Activated CD8-positive, alpha-beta T cell treated with anti-CD3 and anti-CD28 coated beads for 36 hours (primary cell): ENCODE data around the gene GLRX2. TPM values are rescaled to one million over a fixed set of nuclear protein-coding genes. Genes with fewer than 3 reads are reported as not detected.
A peak's percentile ranks its signal among the peaks of the same experiment; 100 is the strongest.

Experiments
- ATAC-seq: fragments of 200-7000 bp; cut with Tn5 transposase; one replicate; pipeline ENCODE4 v1.10.0; 2021; ENCODE audit warnings: mild to moderate bottlenecking, moderate library complexity
- CTCF ChIA-PET: fragments of 350-600 bp; sonication (Branson Sonifier 250); formaldehyde crosslinking; loops from one replicate; lab custom pipeline; 2021; ENCODE audit warnings: antibody characterized with exemption; lab: Charles Lee
- POLR2A ChIA-PET: fragments of 350-600 bp; sonication (Branson Sonifier 250); formaldehyde crosslinking; loops from one replicate; lab custom pipeline; 2021; ENCODE audit warnings: antibody characterized with exemption; lab: Charles Lee
- DNase-seq: peaks from one replicate; pipeline ENCODE4 v3.0.0-alpha.2; 2020
- H3K27ac Mint-ChIP-seq: one replicate; pipeline ENCODE4 v1.8.0; 2021; ENCODE audit warnings: mild to moderate bottlenecking, mixed read lengths
- H3K27me3 Mint-ChIP-seq: one replicate; pipeline ENCODE4 v1.8.0; 2021; ENCODE audit warnings: mixed read lengths
- H3K36me3 Mint-ChIP-seq: one replicate; pipeline ENCODE4 v1.8.0; 2021; ENCODE audit warnings: low read depth, mixed read lengths
- H3K4me1 Mint-ChIP-seq: one replicate; pipeline ENCODE4 v1.8.0; 2021; ENCODE audit warnings: low read depth, mixed read lengths
- H3K4me3 Mint-ChIP-seq: one replicate; pipeline ENCODE4 v1.8.0; 2021; ENCODE audit warnings: mild to moderate bottlenecking, moderate library complexity, mixed read lengths
- H3K9me3 Mint-ChIP-seq: one replicate; pipeline ENCODE4 v1.8.0; 2021; ENCODE audit warnings: mixed read lengths
- CTCF ChIP-seq: fragments of 200-600 bp; IDR thresholded peaks from one replicate; pipeline ENCODE4 v1.8.0; 2022; ENCODE audit warnings: antibody characterized with exemption, mild to moderate bottlenecking
- intact Hi-C: fragments of 100-400 bp; cut with micrococcal nuclease; formaldehyde crosslinking; loops from one replicate; pipeline ENCODE4 v1.10.0; 2022
- total RNA-seq, 2 experiments: library from RNA; stranded (reverse); gene quantifications; one replicate each; pipeline ENCODE4 v1.2.3, GENCODE V29; 2021

Gene GLRX2
- total RNA-seq, 2 experiments from 2014 or later = 24.3 to 29.5 TPM

GRCh38 chr1:193103759-193104501 lies 1.3 kb downstream of the GLRX2 start:
- H3K27ac Mint-ChIP-seq = peak overlapping the region; percentile 72

GRCh38 chr1:193102662-193103061 lies 2.6 kb downstream of the GLRX2 start:
- H3K36me3 Mint-ChIP-seq = peaks cover 16% of the 10 kb centered on the region
- H3K4me1 Mint-ChIP-seq = peaks cover 21% of the 10 kb centered on the region
- no peak overlapping the region for H3K27ac Mint-ChIP-seq
- ATAC-seq = no peak
- H3K9me3 Mint-ChIP-seq = no peaks in the 10 kb centered on the region
- CTCF ChIA-PET = interaction anchor here (0.7 to 1.7 kb wide), 2 partner anchors 18 to 297 kb away, joined by 3 to 4 read pairs; no protein-coding TSS in a partner anchor
- TF ChIP-seq CTCF = no peak
- intact Hi-C loops = no loop called here
- no peak overlapping the region for H3K4me3 Mint-ChIP-seq
- POLR2A ChIA-PET = no interaction called here
- no peaks in the 10 kb centered on the region for H3K27me3 Mint-ChIP-seq
- DNase-seq = no peak

More at GRCh38 chr1:193103759-193104501, 1.3 kb downstream of the GLRX2 start:
- DNase-seq (no peak), ATAC-seq (no peak)
- ChIA-PET CTCF (interaction anchor here (0.8 to 2.7 kb wide), 7 partner anchors 9 to 298 kb away, joined by 4 to 10 read pairs (median 4); partner anchors contain the start of genes CDC73, RO60 and UCHL5), POLR2A (interaction anchor here (0.7 to 2.0 kb wide), 4 partner anchors 10 to 45 kb away, joined by 4 to 8 read pairs (median 4); no protein-coding TSS in a partner anchor)
- H3K36me3 Mint-ChIP-seq = peaks cover 12% of the 10 kb centered on the region
- peak overlapping the region; percentile 95 for H3K4me3 Mint-ChIP-seq
- TF ChIP-seq CTCF = no peak
- intact Hi-C loops = loop anchor here (2.0 kb wide), 1 partner anchor 19 kb away; the partner anchor contains the start of gene CDC73
- H3K4me1 Mint-ChIP-seq = peaks cover 18% of the 10 kb centered on the region
- no peaks in the 10 kb centered on the region for H3K9me3 Mint-ChIP-seq
- H3K27me3 Mint-ChIP-seq = no peaks in the 10 kb centered on the region

GRCh38 chr1:193094112-193094511 lies 11.1 kb downstream of the GLRX2 start:
- peaks cover 10% of the 10 kb centered on the region for H3K36me3 Mint-ChIP-seq
- DNase-seq (no peak), ATAC-seq (no peak)
- intact Hi-C loops = no loop called here
- H3K4me3 Mint-ChIP-seq = no peak overlapping the region
- no peak overlapping the region for H3K27ac Mint-ChIP-seq
- ChIA-PET CTCF (interaction anchor here (0.6 kb wide), 1 partner anchor 23 kb away, joined by 3 read pairs; no protein-coding TSS in a partner anchor), POLR2A (interaction anchor here (1.1 kb wide), 1 partner anchor 10 kb away, joined by 4 read pairs; no protein-coding TSS in a partner anchor)
- H3K4me1 Mint-ChIP-seq = peaks cover 3% of the 10 kb centered on the region
- no peaks in the 10 kb centered on the region for H3K27me3 Mint-ChIP-seq
- TF ChIP-seq CTCF = no peak
- H3K9me3 Mint-ChIP-seq = no peaks in the 10 kb centered on the region

- peaks cover 2% of the 10 kb centered on the region for H3K36me3 Mint-ChIP-seq
- POLR2A ChIA-PET = no interaction called here
- CTCF ChIA-PET = no interaction called here
- no peaks in the 10 kb centered on the region for H3K9me3 Mint-ChIP-seq
- no peaks in the 10 kb centered on the region for H3K4me1 Mint-ChIP-seq
- no peak for DNase-seq
- no peak overlapping the region for H3K4me3 Mint-ChIP-seq
- no peak for TF ChIP-seq CTCF
- no peak overlapping the region for H3K27ac Mint-ChIP-seq
- no peaks in the 10 kb centered on the region for H3K27me3 Mint-ChIP-seq
- intact Hi-C loops = no loop called here
- ATAC-seq = no peak
These were observed 14.3 kb downstream of the GLRX2 start for GRCh38 chr1:193090865-193091264.

GRCh38 chr1:193087893-193088292 lies 17.3 kb downstream of the GLRX2 start:
- intact Hi-C loops = no loop called here
- POLR2A ChIA-PET = no interaction called here
- peaks cover 18% of the 10 kb centered on the region for H3K36me3 Mint-ChIP-seq

More at GRCh38 chr1:193087893-193088292, 17.3 kb downstream of the GLRX2 start:
- Mint-ChIP-seq H3K9me3 (no peaks in the 10 kb centered on the region), H3K27me3 (no peaks in the 10 kb centered on the region), H3K4me1 (no peaks in the 10 kb centered on the region), H3K4me3 (no peak overlapping the region), H3K27ac (no peak overlapping the region)
- no peak for TF ChIP-seq CTCF
- no peak for DNase-seq
- CTCF ChIA-PET = no interaction called here
- ATAC-seq = no peak
